Activated naive CD8-positive, alpha-beta T cell treated with anti-CD3 and anti-CD28 coated beads for 36 hours (primary cell): ENCODE results near the gene CACNA1H. TPM values are rescaled to one million over a fixed set of nuclear protein-coding genes. Genes with fewer than 3 reads are reported as not detected.
"Not testable (repeated sequence)": the region's sequence is repeated elsewhere in the genome, so short reads cannot be mapped to it uniquely, and the experiment has no call there.

ENCODE experiments used
- DNase-seq: peaks from one replicate; pipeline ENCODE4 v3.0.0; 2021
- H3K27ac Mint-ChIP-seq: one replicate; pipeline ENCODE4 v1.8.0; 2022; ENCODE audit warnings: mild to moderate bottlenecking, moderate library complexity, mixed read lengths
- H3K27me3 Mint-ChIP-seq: one replicate; pipeline ENCODE4 v1.8.0; 2022; ENCODE audit warnings: mild to moderate bottlenecking, mixed read lengths
- H3K36me3 Mint-ChIP-seq: one replicate; pipeline ENCODE4 v1.8.0; 2021; ENCODE audit warnings: mild to moderate bottlenecking, mixed read lengths
- H3K4me1 Mint-ChIP-seq: one replicate; pipeline ENCODE4 v1.8.0; 2021; ENCODE audit warnings: mixed read lengths
- H3K4me3 Mint-ChIP-seq: one replicate; pipeline ENCODE4 v1.8.0; 2022; ENCODE audit warnings: mild to moderate bottlenecking, moderate library complexity, mixed read lengths
- H3K9me3 Mint-ChIP-seq: one replicate; pipeline ENCODE4 v1.8.0; 2022; ENCODE audit warnings: mixed read lengths
- total RNA-seq, 2 experiments: library from RNA; stranded (reverse); gene quantifications; one replicate each; pipeline ENCODE4 v1.2.3, GENCODE V29; 2021

Gene CACNA1H
- total RNA-seq, 2 experiments from 2014 or later, result 0.32 to 0.35 TPM

- H3K9me3 Mint-ChIP-seq, result no peaks in the 10 kb centered on the region
- no peak overlapping the region for H3K4me3 Mint-ChIP-seq
- H3K4me1 Mint-ChIP-seq, result no peaks in the 10 kb centered on the region
- H3K27me3 Mint-ChIP-seq, result no peaks in the 10 kb centered on the region
- DNase-seq, result no peak
- H3K27ac Mint-ChIP-seq, result no peak overlapping the region
- H3K36me3 Mint-ChIP-seq, result no peaks in the 10 kb centered on the region
Measured at GRCh38 chr16:1218930-1219611, 66.2 kb downstream of the CACNA1H start.

GRCh38 chr16:1220098-1220728 is 67.3 kb downstream of the CACNA1H start:
- Mint-ChIP-seq H3K9me3 (no peaks in the 10 kb centered on the region), H3K27ac (no peak overlapping the region), H3K36me3 (no peaks in the 10 kb centered on the region), H3K4me3 (no peak overlapping the region), H3K4me1 (no peaks in the 10 kb centered on the region), H3K27me3 (no peaks in the 10 kb centered on the region)
- DNase-seq, result no peak

GRCh38 chr16:1220841-1221627 is 68.1 kb downstream of the CACNA1H start:
- Mint-ChIP-seq H3K27ac (no peak overlapping the region), H3K27me3 (no peaks in the 10 kb centered on the region), H3K4me1 (no peaks in the 10 kb centered on the region), H3K4me3 (no peak overlapping the region), H3K9me3 (no peaks in the 10 kb centered on the region), H3K36me3 (no peaks in the 10 kb centered on the region)
- no peak for DNase-seq

GRCh38 chr16:1221628-1222552 is 69.0 kb downstream of the CACNA1H start:
- Mint-ChIP-seq H3K27ac (no peak overlapping the region), H3K9me3 (no peaks in the 10 kb centered on the region), H3K36me3 (no peaks in the 10 kb centered on the region), H3K4me1 (no peaks in the 10 kb centered on the region), H3K27me3 (no peaks in the 10 kb centered on the region), H3K4me3 (no peak overlapping the region)
- DNase-seq, result no peak

GRCh38 chr16:1222553-1223354 is 69.8 kb downstream of the CACNA1H start:
- Mint-ChIP-seq H3K27ac (no peak overlapping the region), H3K9me3 (no peaks in the 10 kb centered on the region), H3K4me1 (no peaks in the 10 kb centered on the region), H3K4me3 (no peak overlapping the region), H3K27me3 (no peaks in the 10 kb centered on the region), H3K36me3 (no peaks in the 10 kb centered on the region)
- DNase-seq, result no peak

GRCh38 chr16:1223355-1224214 is 70.7 kb downstream of the CACNA1H start:
- Mint-ChIP-seq H3K36me3 (no peaks in the 10 kb centered on the region), H3K9me3 (no peaks in the 10 kb centered on the region), H3K27ac (no peak overlapping the region), H3K4me3 (no peak overlapping the region), H3K27me3 (no peaks in the 10 kb centered on the region), H3K4me1 (no peaks in the 10 kb centered on the region)
- no peak for DNase-seq

- no peak for DNase-seq
- Mint-ChIP-seq H3K27ac (no peak overlapping the region), H3K27me3 (no peaks in the 10 kb centered on the region), H3K4me3 (no peak overlapping the region), H3K4me1 (no peaks in the 10 kb centered on the region), H3K36me3 (no peaks in the 10 kb centered on the region), H3K9me3 (no peaks in the 10 kb centered on the region)
Measured at GRCh38 chr16:1224558-1224957, 71.7 kb downstream of the CACNA1H start.

GRCh38 chr16:1225051-1225451 is 72.1 kb downstream of the CACNA1H start, which contains the start of gene TPSG1:
Gene TPSG1 (minus strand): TSS chr16:1225268. CDS start chr16:1225252, 16 bp downstream.
- Mint-ChIP-seq H3K9me3 (no peaks in the 10 kb centered on the region), H3K27me3 (no peaks in the 10 kb centered on the region), H3K4me3 (no peak within 1 kb of the TSS), H3K27ac (no peak within 1 kb of the TSS), H3K36me3 (no peaks in the 10 kb centered on the region), H3K4me1 (no peaks in the 10 kb centered on the region)
- DNase-seq, result no peak

- not testable (repeated sequence) for DNase-seq, H3K27me3 Mint-ChIP-seq, H3K27ac Mint-ChIP-seq, H3K9me3 Mint-ChIP-seq, H3K36me3 Mint-ChIP-seq, H3K4me1 Mint-ChIP-seq, H3K4me3 Mint-ChIP-seq
Measured at GRCh38 chr16:1225728-1226311, 72.9 kb downstream of the CACNA1H start.

- not testable (repeated sequence) for H3K36me3 Mint-ChIP-seq, H3K27me3 Mint-ChIP-seq, H3K27ac Mint-ChIP-seq, H3K4me3 Mint-ChIP-seq, DNase-seq, H3K4me1 Mint-ChIP-seq, H3K9me3 Mint-ChIP-seq
Measured at GRCh38 chr16:1226692-1227091, 73.8 kb downstream of the CACNA1H start.

GRCh38 chr16:1228227-1228626 is 75.3 kb downstream of the CACNA1H start:
- H3K27me3 Mint-ChIP-seq, H3K27ac Mint-ChIP-seq, H3K4me3 Mint-ChIP-seq, DNase-seq, H3K9me3 Mint-ChIP-seq, H3K36me3 Mint-ChIP-seq, H3K4me1 Mint-ChIP-seq: not testable (repeated sequence)

GRCh38 chr16:1229476-1229875 is 76.6 kb downstream of the CACNA1H start:
- H3K9me3 Mint-ChIP-seq, H3K36me3 Mint-ChIP-seq, H3K4me3 Mint-ChIP-seq, DNase-seq, H3K4me1 Mint-ChIP-seq, H3K27me3 Mint-ChIP-seq, H3K27ac Mint-ChIP-seq: not testable (repeated sequence)

GRCh38 chr16:1230084-1230470 is 77.2 kb downstream of the CACNA1H start, which contains the start of gene TPSB2:
Gene TPSB2 (minus strand): TSS chr16:1230184. CDS start chr16:1229951, 233 bp downstream.
- not testable (repeated sequence) for H3K9me3 Mint-ChIP-seq, H3K4me3 Mint-ChIP-seq, H3K4me1 Mint-ChIP-seq

More at GRCh38 chr16:1230084-1230470, 77.2 kb downstream of the CACNA1H start, which contains the start of gene TPSB2:
- H3K27ac Mint-ChIP-seq, H3K36me3 Mint-ChIP-seq, DNase-seq, H3K27me3 Mint-ChIP-seq: not testable (repeated sequence)
